Spleen (tissue), 7 donors: ENCODE data around the gene ATXN1.

Experiments
- CTCF ChIP-seq, 11 experiments: fragments of 200-600 bp in 7 of 11; fragments of 450-650 bp in 4 of 11; sonication (generic) in 4 of 11; IDR thresholded peaks in 8 of 11; conservative IDR thresholded peaks in 3 of 11; 1 replicate in 7 of 11; 2 replicates in 4 of 11; pipeline versions ENCODE4 v1.4.0 to v1.8.0; 2016 to 2021; ENCODE audit warnings: antibody characterized with exemption in 11 of 11, inconsistent platforms in 4 of 11, mild to moderate bottlenecking in 1 of 11
- POLR2A ChIP-seq, 3 donors: fragments of 450-650 bp; IDR thresholded peaks; one replicate each; pipeline ENCODE4 v1.5.1; 2017; ENCODE audit warnings: antibody characterized with exemption in 3 of 3, mild to moderate bottlenecking in 1 of 3
- donor health status: DM: no; HTN: no; CAD: no; lungs with moderate emphysema.
- donor health status: DM: no; HTN: no; CAD: no.
- donor health status: DM: no; HTN: no; CAD: no.

- TF ChIP-seq CTCF (IDR thresholded peaks at IDR 0.05 in 8 of 11, conservative IDR thresholded peaks at IDR 0.05 in 3 of 11) = no peak
- no peak for TF ChIP-seq POLR2A (IDR thresholded peaks at IDR 0.05)
These were observed 425.0 kb downstream of the ATXN1 start for GRCh38 chr6:16336056-16336818.
